ENCODE data around the gene ARHGAP42.

ARHGAP42 gene

DNA sequence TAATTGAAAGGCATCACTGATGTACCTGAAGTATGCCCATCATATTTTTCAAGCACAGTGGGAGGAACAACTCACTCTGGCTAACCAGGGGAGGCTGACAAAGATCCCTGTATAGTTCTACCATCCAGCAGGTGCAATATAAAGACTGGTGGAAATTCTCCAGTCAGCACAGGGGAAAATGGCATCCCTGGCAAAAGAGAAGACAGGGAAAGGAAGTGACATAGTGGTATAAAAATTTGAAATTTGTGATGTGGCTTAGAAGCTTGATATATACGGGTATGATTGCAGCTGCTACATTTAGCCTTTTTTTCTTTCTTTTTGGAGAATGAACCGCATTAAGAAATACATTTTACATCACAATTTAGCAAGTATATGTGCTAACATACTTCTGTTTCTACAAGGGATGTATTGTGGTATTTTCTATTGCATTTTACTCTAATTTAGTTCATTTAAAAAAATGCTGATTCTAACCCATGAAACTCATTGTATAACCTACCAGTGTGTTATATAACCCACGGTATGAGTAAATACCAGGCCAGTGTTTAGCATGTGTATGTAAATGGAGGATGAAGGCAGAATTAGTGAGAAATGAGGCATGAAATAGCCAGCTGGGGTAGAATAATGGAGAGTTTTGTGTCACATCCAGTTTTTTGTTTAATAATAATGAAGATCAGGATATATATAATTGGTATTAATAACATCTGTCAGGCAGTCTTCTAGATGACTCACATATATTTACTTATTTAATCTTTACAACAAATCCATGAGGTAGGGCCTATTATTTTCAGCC, 186.1 kb downstream of the ARHGAP42 start:
- TF ChIP-seq PATZ1 (CRISPR knock-in tag; IDR thresholded peaks at IDR 0.05; ENCODE audit: borderline replicate concordance) (no peak), ZNF8 (CRISPR knock-in tag; IDR thresholded peaks at IDR 0.05) (no peak), TOX (CRISPR knock-in tag; IDR thresholded peaks at IDR 0.05; ENCODE audit: borderline replicate concordance) (no peak), ISL1 (CRISPR knock-in tag; IDR thresholded peaks at IDR 0.05) (no peak), ESRRG (CRISPR knock-in tag; IDR thresholded peaks at IDR 0.05) (no peak), TCF4 (CRISPR knock-in tag; IDR thresholded peaks at IDR 0.05; ENCODE audit: borderline replicate concordance) (no peak), POU6F1 (CRISPR knock-in tag; IDR thresholded peaks at IDR 0.05; ENCODE audit: borderline replicate concordance, low read depth) (no peak), SNAI2 (CRISPR knock-in tag; IDR thresholded peaks at IDR 0.05) (no peak), ZNF70 (CRISPR knock-in tag; IDR thresholded peaks at IDR 0.05) (no peak), PPARA (CRISPR knock-in tag; IDR thresholded peaks at IDR 0.05; ENCODE audit: borderline replicate concordance) (no peak), ARNTL (CRISPR knock-in tag; IDR thresholded peaks at IDR 0.05; ENCODE audit: borderline replicate concordance, low read depth) (no peak), ZFP3 (CRISPR knock-in tag; IDR thresholded peaks at IDR 0.05) (no peak), ZC3H10 (CRISPR knock-in tag; IDR thresholded peaks at IDR 0.05) (no peak), GLIS3 (CRISPR knock-in tag; IDR thresholded peaks at IDR 0.05) (no peak), CSDC2 (CRISPR knock-in tag; IDR thresholded peaks at IDR 0.05) (no peak)
- TF ChIP-seq, protein P1, sequence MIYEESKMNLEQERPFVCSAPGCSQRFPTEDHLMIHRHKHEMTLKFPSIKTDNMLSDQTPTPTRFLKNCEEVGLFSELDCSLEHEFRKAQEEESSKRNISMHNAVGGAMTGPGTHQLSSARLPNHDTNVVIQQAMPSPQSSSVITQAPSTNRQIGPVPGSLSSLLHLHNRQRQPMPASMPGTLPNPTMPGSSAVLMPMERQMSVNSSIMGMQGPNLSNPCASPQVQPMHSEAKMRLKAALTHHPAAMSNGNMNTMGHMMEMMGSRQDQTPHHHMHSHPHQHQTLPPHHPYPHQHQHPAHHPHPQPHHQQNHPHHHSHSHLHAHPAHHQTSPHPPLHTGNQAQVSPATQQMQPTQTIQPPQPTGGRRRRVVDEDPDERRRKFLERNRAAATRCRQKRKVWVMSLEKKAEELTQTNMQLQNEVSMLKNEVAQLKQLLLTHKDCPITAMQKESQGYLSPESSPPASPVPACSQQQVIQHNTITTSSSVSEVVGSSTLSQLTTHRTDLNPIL (CRISPR knock-in tag; IDR thresholded peaks at IDR 0.05; ENCODE audit: low read depth) = no peak
- TF ChIP-seq, protein P2, sequence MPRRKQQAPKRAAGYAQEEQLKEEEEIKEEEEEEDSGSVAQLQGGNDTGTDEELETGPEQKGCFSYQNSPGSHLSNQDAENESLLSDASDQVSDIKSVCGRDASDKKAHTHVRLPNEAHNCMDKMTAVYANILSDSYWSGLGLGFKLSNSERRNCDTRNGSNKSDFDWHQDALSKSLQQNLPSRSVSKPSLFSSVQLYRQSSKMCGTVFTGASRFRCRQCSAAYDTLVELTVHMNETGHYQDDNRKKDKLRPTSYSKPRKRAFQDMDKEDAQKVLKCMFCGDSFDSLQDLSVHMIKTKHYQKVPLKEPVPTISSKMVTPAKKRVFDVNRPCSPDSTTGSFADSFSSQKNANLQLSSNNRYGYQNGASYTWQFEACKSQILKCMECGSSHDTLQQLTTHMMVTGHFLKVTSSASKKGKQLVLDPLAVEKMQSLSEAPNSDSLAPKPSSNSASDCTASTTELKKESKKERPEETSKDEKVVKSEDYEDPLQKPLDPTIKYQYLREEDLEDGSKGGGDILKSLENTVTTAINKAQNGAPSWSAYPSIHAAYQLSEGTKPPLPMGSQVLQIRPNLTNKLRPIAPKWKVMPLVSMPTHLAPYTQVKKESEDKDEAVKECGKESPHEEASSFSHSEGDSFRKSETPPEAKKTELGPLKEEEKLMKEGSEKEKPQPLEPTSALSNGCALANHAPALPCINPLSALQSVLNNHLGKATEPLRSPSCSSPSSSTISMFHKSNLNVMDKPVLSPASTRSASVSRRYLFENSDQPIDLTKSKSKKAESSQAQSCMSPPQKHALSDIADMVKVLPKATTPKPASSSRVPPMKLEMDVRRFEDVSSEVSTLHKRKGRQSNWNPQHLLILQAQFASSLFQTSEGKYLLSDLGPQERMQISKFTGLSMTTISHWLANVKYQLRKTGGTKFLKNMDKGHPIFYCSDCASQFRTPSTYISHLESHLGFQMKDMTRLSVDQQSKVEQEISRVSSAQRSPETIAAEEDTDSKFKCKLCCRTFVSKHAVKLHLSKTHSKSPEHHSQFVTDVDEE (CRISPR knock-in tag; IDR thresholded peaks at IDR 0.05) = no peak
- ATAC-seq = no peak

- TF ChIP-seq ARNTL (CRISPR knock-in tag; IDR thresholded peaks at IDR 0.05; ENCODE audit: borderline replicate concordance, low read depth) (no peak), ZNF70 (CRISPR knock-in tag; IDR thresholded peaks at IDR 0.05) (no peak), PPARA (CRISPR knock-in tag; IDR thresholded peaks at IDR 0.05; ENCODE audit: borderline replicate concordance) (no peak), SNAI2 (CRISPR knock-in tag; IDR thresholded peaks at IDR 0.05) (no peak), PATZ1 (CRISPR knock-in tag; IDR thresholded peaks at IDR 0.05; ENCODE audit: borderline replicate concordance) (no peak), TOX (CRISPR knock-in tag; IDR thresholded peaks at IDR 0.05; ENCODE audit: borderline replicate concordance) (no peak), ZNF565 (CRISPR knock-in tag; conservative IDR thresholded peaks at IDR 0.05; ENCODE audit: low read depth) (no peak), OSR1 (CRISPR knock-in tag; IDR thresholded peaks at IDR 0.05) (no peak), BACH2 (CRISPR knock-in tag; IDR thresholded peaks at IDR 0.05; ENCODE audit: borderline replicate concordance) (no peak), ZFP30 (CRISPR knock-in tag; IDR thresholded peaks at IDR 0.05) (no peak), ZNF8 (CRISPR knock-in tag; IDR thresholded peaks at IDR 0.05) (no peak)
- TF ChIP-seq, protein P2 (CRISPR knock-in tag; IDR thresholded peaks at IDR 0.05) = no peak
- ATAC-seq = no peak
Measured at GRCh38 chr11:100874203-100874602, 187.1 kb downstream of the ARHGAP42 start.
